ENCODE measurements around the gene MRFAP1. TPM values are rescaled to one million over a fixed set of nuclear protein-coding genes. Genes with fewer than 3 reads are reported as not detected.
"Not testable (repeated sequence)": the region's sequence is repeated elsewhere in the genome, so short reads cannot be mapped to it uniquely, and the experiment has no call there.

MRFAP1 gene
- total RNA-seq, 1 donor from 2014 or later: 128 TPM

DNA sequence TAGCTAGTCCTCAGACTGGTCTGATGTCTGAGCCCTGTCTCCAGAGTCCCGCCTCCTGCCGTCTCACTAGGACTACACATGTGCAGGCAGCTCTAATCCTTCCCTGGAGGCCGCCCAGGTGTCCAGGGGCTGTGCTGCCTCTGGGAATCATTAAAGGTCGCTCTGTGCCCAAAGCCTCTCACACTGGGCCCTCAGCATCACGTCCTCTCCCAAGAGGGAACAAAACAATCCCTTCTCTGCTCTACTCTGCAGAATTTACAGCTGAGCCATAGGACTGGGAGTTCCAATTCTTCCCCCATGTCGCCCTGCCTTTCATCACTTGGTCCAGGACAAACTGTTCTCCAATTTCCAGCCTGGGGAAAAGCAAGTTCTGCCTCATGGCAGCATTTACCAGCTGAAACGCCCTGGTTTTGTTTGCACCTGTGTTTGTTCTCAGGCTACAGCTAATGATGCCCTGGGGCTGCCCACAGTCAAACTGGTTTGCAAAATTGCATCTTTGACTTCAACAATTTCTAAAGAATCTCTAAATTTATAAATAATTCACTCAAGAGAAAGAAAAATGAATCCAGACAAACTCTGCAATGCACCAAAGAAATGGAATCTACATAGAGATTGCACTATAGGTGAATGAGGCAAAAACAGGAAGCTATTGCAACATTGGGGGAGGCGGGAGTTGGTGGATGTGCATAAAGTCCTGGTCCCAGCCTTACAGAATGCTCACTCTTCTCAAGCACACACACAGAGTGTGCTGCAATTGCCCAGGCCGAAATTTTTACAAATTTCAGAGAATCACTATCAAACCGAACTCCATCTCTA lies 7.2 kb upstream of the MRFAP1 start:
- DNase-seq (ENCODE audit: low read depth): no peak

DNA sequence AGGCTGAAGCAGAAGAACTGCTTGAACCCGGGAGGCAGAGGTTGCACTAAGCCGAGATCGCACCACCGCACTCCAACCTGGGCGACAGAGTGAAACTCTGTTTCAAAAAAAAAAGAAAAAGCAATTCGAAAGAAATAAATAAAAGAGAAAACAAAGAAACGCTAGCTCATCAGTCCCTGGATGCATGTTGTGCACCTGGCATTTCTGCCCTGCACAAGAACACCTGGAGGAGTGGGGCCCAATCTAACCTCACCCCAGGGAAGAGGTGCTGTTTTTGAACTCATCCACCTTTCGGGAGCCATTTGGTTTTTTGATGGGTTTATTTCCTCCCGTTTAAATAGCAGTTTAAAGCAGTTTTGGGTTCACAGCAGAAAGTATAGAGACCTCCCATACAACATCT lies 5.7 kb upstream of the MRFAP1 start:
- no peak for DNase-seq (ENCODE audit: low read depth)

DNA sequence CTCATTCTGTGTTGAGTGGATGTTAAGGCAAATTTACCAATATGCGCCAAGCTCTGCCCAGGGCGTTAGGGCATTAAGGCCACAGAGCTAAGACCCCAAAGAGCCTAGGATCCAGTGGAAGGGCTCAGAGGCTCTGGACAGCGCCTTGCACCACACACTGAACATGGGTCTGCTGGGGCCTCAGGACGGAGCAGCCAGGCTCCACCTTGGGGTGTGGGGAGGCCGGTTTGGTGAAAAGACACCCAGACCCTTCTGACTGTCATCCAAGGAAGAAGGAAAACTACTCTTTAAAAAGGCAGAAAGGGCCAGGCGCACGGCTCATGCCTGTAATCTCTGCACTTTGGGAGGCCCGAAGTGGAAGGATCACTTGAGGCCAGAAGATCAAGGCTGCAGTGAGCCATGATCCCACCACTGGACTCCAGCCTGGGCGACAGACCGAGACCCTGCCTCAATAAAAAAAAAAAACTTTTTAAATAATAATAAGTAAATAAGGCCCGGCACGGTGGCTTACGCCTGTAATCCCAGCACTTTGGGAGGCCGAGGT lies 1.3 kb upstream of the MRFAP1 start:
- no peak for DNase-seq (ENCODE audit: low read depth)

DNA sequence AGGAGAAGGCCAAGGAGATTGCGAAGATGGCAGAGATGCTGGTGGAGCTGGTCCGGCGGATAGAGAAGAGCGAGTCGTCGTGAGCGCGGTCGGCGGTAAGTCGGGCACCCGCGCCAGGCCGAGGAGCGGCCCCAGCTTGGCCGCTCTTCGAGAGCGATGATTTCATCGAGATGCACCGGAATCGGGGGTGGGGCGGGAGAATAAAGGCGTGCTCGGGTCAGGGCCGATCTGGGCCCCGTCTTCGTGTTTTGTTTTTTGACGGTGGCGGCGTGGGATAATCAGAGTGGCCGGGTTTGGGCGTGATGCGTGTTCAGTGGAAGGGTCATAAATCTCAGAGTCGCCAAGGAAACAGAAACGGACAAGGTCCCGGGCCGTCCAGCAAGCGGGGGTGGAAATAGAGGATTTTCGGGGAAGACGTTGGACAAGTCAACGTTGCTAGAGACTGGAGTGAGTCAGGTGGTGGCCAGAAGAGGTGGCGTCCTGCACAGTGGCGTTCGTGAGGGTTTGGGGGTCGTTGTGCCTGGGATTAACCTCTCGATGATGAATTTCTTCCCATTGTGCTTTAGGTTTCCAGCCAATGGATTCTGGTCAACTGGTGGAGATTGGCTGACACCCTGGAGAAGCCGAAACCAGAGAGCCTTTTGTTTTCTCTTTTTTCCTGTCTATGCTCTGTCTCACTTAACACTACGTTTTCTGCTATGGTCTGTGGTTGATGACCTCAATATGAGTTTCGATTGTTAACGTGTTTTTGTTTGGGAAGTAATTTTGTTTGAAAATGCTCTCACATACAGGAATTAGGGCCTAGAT lies 882 bp downstream of the MRFAP1 start:
- peak; percentile 52 for DNase-seq (ENCODE audit: low read depth)

DNA sequence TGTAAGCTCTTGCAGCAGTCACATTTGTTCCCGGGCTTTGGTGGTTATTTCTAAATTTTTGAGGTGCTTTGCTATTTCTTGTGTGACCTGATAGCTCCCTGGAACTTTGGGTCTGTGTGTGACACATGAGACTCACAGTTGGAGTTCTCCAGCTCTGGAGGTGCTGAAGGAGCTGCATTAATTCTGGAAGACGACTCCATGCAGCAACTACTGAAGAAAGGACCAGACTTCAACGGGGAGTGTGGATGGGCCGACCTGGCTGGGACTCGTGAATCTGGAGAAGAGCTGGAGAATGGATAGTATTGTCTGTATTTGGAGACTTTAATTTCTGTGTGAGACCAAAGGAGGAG lies 1.5 kb downstream of the MRFAP1 start:
- DNase-seq (ENCODE audit: low read depth): peak; percentile 64

DNA sequence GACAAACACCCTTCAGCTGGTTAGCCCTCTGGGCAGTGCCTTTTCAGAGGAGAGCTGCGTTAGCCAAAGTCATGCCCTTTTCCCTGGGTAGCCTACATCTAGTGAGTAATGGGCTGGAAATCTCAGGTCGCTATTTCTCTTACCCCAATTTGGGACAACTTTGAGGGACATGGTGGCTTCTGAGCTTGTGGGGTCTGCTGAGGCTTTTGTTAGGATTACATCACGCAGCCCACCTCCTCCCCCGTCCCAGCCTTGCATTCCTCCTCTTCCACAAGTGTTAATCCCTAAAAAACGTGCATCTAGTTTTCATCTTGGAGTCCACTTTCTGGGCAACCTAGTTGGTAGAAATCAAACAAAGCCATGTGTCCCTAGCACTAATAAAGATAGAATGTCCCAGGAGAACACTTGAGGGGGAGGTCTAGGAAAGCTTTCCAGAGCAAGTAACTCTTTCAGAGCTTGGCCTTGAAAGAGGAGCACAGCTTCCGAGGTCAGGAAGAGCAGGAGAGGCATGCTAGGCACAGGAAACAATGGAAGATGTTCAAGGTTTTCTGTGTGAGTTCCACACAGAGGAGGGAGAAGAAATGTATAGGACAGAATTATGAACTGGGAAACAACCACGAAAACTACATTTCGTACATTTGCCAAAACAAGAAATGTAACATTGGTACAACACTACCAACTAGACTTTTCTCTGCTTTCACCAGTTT lies 2.8 kb downstream of the MRFAP1 start:
- no peak for DNase-seq (ENCODE audit: low read depth)

DNA sequence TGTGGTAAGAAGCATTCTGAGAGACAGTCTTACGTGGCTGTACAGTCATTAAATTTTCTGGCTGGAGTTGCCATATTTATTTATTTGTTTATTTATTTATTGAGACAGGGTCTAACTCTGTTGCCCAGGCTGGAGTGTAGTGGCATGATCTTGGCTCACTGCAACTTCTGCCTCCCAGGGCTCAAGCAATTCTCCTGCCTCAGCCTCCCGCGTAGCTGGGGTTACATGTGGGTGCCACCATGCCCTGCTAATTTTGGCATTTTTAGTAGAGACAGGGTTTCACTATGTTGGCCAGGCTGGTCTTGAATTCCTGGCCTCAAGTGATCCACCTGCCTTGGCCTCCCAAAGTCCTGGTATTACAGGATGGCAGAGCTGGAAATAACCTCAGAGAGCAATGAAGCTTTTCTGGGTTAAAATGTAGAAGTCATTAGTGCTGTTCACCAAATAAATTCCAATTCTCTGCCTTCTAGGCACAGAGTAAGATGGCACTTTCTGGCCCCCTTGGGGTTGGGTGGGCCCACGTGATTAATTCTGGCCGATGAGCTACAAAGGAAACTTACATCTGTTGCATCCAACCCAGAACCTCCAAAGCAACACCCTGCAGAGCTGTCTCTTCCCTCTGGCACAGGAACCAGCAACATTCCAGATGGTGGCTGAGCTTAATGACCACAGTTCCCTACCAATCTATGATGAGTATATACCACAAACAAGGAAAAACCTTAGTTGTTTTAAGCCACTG lies 4.5 kb downstream of the MRFAP1 start:
- DNase-seq (ENCODE audit: low read depth): no peak

DNA sequence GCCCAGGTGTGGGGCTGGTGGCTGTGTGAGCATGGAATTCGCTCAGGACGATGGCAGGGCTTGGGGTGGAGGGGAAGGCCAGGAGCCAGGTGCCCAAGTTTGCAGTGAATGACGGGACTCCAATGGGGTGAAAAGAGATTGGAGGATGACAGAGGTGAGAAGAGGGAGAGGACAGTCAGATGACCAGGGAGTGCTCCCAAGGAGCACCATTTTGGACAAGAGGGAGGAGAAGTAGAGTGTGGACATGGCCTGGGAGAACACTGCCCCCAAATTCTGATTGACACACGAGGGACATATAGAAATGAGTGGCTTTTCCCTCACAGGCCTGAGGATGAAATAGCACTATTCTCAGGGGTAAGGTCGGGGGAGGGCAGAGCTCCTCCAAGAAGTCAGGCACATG lies 6.7 kb downstream of the MRFAP1 start:
- no peak for DNase-seq (ENCODE audit: low read depth)

DNA sequence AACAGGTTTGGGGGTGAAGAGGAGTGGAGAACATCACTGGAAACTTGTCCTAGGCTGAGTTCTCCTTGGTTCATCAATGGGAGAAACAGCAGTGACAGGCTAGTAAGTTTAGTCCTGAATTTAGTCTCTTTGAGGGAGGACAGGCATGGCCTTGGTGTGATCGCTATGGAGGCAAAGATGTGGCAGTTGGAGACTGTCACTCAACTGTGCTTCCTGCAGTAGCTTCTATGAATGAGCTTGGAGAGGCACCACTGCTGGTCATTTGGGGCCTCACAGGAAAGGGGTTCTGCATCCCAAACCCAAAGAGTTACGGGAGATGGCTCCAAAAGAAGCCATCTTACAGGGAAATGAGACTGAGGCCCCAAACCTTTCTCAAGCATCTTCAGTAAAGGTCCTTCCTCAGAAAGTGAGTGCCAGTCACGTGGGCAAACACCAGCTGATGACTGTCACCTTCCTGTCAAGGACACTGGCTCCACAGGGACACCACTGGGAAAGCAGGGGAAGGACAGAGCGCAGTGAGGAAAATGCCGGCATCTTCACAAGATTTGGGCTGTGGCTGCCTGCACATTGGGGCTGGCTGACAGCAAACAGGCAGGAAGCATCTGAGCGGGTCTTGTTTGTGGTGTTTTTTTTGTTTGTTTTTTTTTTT lies 7.2 kb downstream of the MRFAP1 start:
- no peak for DNase-seq (ENCODE audit: low read depth)

DNA sequence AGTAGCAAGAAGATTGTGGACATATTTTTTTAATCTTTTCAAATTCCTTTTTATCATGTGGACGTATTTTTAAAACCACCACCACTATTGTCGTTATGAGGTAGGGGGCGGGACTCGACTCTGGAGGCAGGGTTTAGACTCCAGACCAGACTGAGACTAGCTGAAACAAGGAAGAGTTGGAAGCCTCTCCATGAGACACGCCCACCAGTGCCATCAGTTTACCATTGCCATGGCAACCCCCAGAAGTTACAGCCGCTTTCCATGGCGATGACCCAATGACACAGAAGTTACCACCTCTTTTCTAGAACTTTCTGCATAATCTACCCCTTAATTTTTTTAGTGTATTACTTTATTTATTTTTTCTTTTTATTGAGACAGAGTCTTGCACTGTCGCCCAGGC lies 8.7 kb downstream of the MRFAP1 start:
- no peak for DNase-seq (ENCODE audit: low read depth)

DNA sequence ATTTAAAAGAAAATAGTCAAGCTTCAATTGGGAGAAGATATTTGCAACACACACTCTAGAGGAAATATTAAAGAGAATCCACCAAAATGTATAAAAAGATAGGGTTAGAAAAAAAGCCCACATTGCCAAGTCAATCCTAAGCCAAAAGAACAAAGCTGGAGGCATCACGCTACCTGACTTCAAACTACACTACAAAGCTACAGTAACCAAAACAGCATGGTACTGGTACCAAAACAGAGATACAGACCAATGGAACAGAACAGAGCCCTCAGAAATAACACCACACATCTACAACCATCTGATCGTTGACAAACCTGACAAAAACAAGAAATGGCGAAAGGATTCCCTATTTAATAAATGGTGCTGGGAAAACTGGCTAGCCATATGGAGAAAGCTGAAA lies 13.7 kb downstream of the MRFAP1 start:
- DNase-seq (ENCODE audit: low read depth): not testable (repeated sequence)

DNA sequence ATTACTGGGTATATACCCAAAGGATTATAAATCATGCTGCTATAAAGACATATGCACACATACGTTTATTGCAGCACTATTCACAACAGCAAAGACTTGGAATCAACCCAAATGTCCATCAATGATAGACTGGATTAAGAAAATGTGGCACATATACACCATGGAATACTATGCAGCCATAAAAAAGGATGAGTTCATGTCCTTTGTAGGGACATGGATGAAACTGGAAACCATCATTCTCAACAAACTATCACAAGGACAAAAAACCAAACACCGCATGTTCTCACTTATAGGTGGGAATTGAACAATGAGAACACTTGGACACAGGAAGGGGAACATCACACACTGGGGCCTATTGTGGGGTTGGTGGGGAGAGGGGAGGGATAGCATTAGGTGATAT lies 14.8 kb downstream of the MRFAP1 start:
- DNase-seq (ENCODE audit: low read depth): not testable (repeated sequence)

DNA sequence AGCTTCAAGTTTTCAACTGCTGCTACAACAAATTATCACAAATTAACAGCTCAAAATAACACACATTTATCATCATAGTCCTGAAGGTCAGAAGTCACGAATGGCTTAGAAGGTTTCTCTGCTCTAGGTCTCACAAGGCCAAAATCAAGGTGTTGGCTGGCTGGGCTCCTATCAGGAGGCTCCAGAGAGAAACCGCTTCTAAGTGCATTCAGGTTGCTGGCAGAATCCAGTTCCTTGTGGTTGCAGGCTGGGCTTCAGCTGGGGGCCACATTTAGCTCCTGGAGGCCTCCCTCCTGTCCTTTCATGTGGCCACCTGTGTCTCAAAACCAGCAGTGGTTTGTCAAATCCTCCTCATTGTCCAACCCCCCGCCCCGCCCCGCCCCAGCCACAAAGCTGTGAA lies 15.4 kb downstream of the MRFAP1 start:
- peak; percentile 43 for DNase-seq (ENCODE audit: low read depth)

DNA sequence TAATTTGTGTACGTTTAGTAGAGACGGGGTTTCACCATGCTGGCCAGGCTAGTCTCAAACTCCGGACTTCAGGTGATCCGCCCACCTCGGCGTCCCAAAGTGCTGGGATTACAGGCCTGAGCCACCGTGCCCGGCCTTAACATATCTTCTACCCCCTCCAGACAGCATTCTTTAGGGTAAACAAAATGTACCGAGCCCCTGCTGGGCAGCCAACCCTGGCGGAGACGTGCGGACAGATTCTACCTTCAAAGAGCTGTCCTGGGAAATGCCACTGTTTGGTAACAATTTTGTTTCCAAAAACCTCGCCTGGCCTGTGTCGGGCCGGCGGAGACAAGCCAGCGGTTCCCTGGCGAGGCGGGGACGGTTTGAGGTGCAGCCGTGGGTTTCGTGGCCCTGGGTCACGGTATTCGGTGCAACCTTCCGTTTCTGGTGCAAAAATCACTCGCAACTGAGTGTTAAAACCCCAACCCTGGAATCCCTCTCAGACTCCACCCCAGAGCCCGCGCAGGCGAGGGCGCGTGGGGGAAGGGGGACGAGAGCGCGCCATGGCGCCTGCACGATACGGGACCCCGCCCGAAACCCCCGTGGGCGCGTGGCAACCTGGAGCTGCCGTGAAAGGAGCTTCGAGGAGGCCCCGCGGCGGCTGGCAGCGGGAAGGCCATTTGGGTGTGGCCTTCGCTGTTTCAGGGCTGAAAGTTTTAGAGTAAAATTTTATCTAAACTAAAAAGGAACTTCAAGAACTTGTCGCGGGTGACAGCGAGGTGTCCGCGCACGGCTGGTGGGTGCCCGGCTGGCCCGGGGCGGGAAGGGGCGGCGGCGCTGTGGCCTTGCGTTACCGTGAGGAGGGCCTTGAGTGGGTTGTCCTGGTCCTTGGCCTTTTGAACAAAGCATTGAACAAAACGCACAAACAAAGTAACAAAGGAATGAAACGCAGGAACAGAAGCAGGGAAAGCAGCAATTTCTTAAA lies 17.0 kb downstream of the MRFAP1 start:
- DNase-seq (ENCODE audit: low read depth): no peak

DNA sequence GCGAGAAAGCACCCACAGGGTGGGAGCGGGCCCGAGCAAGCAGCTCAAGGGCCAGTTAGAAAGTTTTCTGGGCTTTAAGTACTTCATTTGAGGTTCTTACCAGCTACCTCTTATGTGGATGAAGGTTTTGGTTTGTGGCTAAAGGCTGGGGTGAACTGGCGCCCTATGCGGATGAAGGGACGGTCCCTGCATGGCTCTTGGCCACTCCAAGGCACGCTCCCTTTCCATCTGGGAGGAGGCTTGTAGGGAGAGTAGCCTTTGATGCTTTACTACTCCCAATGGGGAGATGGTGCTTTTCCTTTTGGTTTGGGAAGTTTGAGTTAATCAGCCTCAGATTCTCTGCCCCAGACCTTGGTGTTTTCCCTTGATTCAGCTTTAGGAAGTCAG lies 17.7 kb downstream of the MRFAP1 start:
- DNase-seq (ENCODE audit: low read depth): no peak

DNA sequence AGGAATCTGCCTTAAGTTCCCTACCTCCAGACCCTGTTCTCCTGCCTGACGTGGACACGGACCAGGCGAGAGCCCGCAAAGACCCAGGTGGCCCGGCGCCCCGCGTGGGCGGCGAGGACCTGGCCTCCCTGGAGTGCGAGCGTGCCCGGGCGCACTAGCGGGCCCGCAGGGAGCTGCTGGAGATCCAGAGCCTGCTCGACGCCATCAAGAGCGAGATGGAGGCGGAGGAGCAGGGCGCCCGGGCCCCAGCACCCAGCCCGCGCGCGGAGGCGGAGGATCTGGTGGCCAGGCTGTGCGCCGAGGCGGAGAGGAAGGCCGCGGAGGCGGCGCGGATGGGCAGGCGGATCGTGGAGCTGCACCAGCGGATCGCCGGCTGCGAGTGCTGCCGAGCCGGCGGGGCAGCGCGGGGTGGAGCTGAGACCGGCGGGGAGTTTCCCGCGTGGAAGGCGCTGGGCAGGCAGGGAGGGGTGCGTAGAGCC lies 18.2 kb downstream of the MRFAP1 start:
- DNase-seq (ENCODE audit: low read depth): peak; percentile 13

DNA sequence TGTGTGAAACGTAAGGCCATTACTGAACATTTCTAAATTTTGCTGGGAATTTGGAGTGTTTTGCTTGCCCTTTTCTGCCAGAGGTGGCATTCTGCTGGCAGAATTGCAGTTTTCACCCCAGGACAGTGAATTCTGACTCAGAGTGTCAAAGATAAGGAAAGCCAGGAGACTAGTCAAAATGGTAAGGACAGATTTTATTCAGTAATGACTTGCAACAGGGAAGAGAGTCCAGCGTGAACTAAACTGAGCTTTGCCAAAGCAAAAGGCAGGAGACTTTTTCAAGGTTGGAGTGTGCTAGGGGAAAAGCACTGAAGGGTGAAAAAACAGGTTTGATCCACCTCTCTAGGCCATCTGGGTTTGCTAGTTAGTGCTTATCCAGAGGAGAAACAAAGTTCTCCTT lies 19.4 kb downstream of the MRFAP1 start:
- DNase-seq (ENCODE audit: low read depth): no peak

DNA sequence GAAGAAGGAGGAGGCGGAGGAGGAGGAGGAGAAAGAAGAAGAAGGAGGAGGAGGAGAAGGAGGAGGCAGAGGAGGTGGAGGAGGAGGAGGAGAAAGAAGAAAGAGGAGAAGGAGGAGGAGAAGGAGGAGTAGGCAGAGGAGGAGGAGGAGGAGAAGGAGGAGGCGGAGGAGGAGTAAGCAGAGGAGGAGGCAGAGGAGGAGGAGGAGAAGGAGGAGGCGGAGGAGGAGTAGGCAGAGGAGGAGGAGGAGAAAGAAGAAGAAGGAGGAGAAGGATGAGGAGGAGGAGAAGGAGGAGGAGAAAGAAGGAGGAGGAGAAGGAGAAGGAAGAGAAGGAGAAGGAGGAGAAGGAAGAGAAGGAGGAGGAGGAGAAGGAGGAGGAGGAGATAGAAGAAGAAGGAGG lies 19.9 kb downstream of the MRFAP1 start:
- no peak for DNase-seq (ENCODE audit: low read depth)

DNA sequence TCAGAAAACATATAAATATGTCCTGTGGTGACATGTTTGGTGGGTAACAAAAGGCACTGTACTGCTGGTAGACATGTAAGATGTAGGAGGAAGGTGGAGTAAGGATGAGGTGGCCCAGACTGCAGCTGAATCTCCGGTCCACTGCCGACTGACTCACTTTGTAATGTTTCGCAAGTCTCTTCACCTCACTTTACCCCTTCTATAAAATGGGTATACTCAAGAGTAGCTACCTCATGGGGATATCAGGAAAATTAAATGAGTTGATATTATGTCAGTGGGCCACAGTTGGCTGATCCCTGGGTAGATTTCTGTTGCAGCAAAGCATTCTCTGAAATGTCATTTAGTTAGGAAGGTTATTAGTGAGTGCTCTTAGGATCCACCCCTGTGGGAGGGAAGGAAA lies 22.1 kb downstream of the MRFAP1 start:
- no peak for DNase-seq (ENCODE audit: low read depth)
